ENCODE measurements around the gene ZFYVE27. TPM values are rescaled to one million over a fixed set of nuclear protein-coding genes. Genes with fewer than 3 reads are reported as not detected.

The ZFYVE27 gene
- total and polyA plus RNA-seq, 2 donors = 13.8 to 23.7 TPM

- Histone ChIP-seq H3K4me1 (ENCODE audit: control insufficient read depth in 2 of 2, insufficient read depth in 2 of 2, low read length in 2 of 2) (peaks cover 0 to 28% of the 10 kb centered on the region in 2 donors), H3K27ac (ENCODE audit: low read depth in 1 of 2, low read length in 1 of 2) (no peak overlapping the region), H3K4me3 (ENCODE audit: low read length in 2 of 2) (no peak overlapping the region), H3K36me3 (ENCODE audit: control insufficient read depth in 2 of 2, insufficient read depth in 2 of 2, low read length in 1 of 2) (peaks cover 26 to 35% of the 10 kb centered on the region in 2 donors), H3K9me3 (ENCODE audit: control insufficient read depth in 2 of 2, insufficient read depth in 1 of 2, low read length in 1 of 2) (no peaks in the 10 kb centered on the region), H3K27me3 (ENCODE audit: control insufficient read depth in 2 of 2, insufficient read depth in 1 of 2, low read length in 1 of 2) (peaks cover 0 to 3% of the 10 kb centered on the region in 2 donors)
- WGBS = 99% methylated on average over 3 of the region's 3 CpGs
- no peak for DNase-seq (ENCODE audit: low read depth in 6 of 9, low spot score in 9 of 9)
Measured at GRCh38 chr10:97763947-97764346, 27.0 kb downstream of the ZFYVE27 start.

DNA sequence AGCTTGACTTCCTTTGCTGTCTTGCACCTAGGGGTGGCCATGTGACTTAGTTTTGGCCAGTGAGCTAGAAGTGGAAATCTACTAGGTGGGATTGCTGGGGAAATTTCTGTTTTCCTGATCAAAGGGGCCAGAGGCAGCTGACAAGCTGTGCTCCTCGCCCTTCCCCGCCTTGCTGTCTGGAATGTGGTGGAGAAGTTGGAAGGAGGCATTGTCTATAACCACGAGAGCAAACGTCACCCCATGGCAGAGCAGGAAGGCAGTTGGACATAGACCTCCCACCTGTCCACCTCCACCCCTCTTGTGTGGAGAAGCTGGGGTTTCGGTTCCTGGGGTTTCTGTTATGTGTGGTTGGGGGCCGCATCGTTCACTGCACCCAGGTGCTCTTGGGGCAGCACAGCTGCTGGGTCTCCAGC, 27.6 kb downstream of the ZFYVE27 start:
- Histone ChIP-seq H3K27me3 (ENCODE audit: control insufficient read depth in 2 of 2, insufficient read depth in 1 of 2, low read length in 1 of 2) (peaks cover 0 to 9% of the 10 kb centered on the region in 2 donors), H3K4me1 (ENCODE audit: control insufficient read depth in 2 of 2, insufficient read depth in 2 of 2, low read length in 2 of 2) (peaks cover 0 to 28% of the 10 kb centered on the region in 2 donors), H3K36me3 (ENCODE audit: control insufficient read depth in 2 of 2, insufficient read depth in 2 of 2, low read length in 1 of 2) (peaks cover 20 to 29% of the 10 kb centered on the region in 2 donors), H3K9me3 (ENCODE audit: control insufficient read depth in 2 of 2, insufficient read depth in 1 of 2, low read length in 1 of 2) (no peaks in the 10 kb centered on the region), H3K27ac (ENCODE audit: low read depth in 1 of 2, low read length in 1 of 2) (no peak overlapping the region), H3K4me3 (ENCODE audit: low read length in 2 of 2) (no peak overlapping the region)
- 38% methylated on average over 7 of the region's 7 CpGs for WGBS
- peak in 1 of 9 donors; percentile 44 for DNase-seq (ENCODE audit: low read depth in 6 of 9, low spot score in 9 of 9)

DNA sequence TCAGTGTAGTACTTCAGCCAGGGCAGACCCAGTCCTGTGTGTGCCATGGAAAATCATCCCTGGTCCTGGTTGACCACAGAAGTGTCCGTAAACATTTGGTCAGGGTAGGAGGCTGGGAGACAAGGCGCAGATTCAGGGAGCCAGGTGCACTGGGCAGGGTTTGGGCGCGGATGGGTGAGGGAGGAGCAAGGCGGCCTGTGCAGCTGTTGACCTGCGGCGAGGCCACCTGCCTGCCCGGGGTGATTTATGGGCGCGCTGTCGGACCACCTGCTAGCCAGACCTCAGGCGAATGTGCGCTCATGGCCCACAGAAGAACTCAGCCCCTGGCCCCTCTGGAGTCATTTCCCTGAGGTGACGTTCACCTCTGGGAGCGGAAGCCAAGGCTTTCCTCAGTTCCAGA, 28.3 kb downstream of the ZFYVE27 start:
- H3K36me3 ChIP-seq (ENCODE audit: control insufficient read depth in 2 of 2, insufficient read depth in 2 of 2, low read length in 1 of 2) = peaks cover 13 to 23% of the 10 kb centered on the region in 2 donors
- WGBS = 97% methylated on average over 15 of the region's 15 CpGs
- H3K27me3 ChIP-seq (ENCODE audit: control insufficient read depth in 2 of 2, insufficient read depth in 1 of 2, low read length in 1 of 2) = peaks cover under 1 to 16% of the 10 kb centered on the region in 2 donors
- H3K4me3 ChIP-seq (ENCODE audit: low read length in 2 of 2) = no peak overlapping the region
- no peak overlapping the region for H3K27ac ChIP-seq (ENCODE audit: low read depth in 1 of 2, low read length in 1 of 2)
- H3K9me3 ChIP-seq (ENCODE audit: control insufficient read depth in 2 of 2, insufficient read depth in 1 of 2, low read length in 1 of 2) = no peaks in the 10 kb centered on the region
- peaks cover 0 to 28% of the 10 kb centered on the region in 2 donors for H3K4me1 ChIP-seq (ENCODE audit: control insufficient read depth in 2 of 2, insufficient read depth in 2 of 2, low read length in 2 of 2)
- DNase-seq (ENCODE audit: low read depth in 6 of 9, low spot score in 9 of 9) = no peak

GRCh38 chr10:97766106-97766810, 29.3 kb downstream of the ZFYVE27 start:
- peaks cover 0 to 34% of the 10 kb centered on the region in 2 donors for H3K4me1 ChIP-seq (ENCODE audit: control insufficient read depth in 2 of 2, insufficient read depth in 2 of 2, low read length in 2 of 2)

GRCh38 chr10:97766996-97767924, 30.3 kb downstream of the ZFYVE27 start:
- no peak for DNase-seq (ENCODE audit: low read depth in 6 of 9, low spot score in 9 of 9)
- H3K9me3 ChIP-seq (ENCODE audit: control insufficient read depth in 2 of 2, insufficient read depth in 1 of 2, low read length in 1 of 2) = no peaks in the 10 kb centered on the region
- H3K4me1 ChIP-seq (ENCODE audit: control insufficient read depth in 2 of 2, insufficient read depth in 2 of 2, low read length in 2 of 2) = peaks cover 0 to 40% of the 10 kb centered on the region in 2 donors
- no peak overlapping the region for H3K27ac ChIP-seq (ENCODE audit: low read depth in 1 of 2, low read length in 1 of 2)
- H3K4me3 ChIP-seq (ENCODE audit: low read length in 2 of 2) = no peak overlapping the region
- H3K36me3 ChIP-seq (ENCODE audit: control insufficient read depth in 2 of 2, insufficient read depth in 2 of 2, low read length in 1 of 2) = peaks cover 2% of the 10 kb centered on the region in 2 donors
- WGBS = 96% methylated on average over 22 of the region's 22 CpGs
- H3K27me3 ChIP-seq (ENCODE audit: control insufficient read depth in 2 of 2, insufficient read depth in 1 of 2, low read length in 1 of 2) = peaks cover 20 to 34% of the 10 kb centered on the region in 2 donors

More at GRCh38 chr10:97766106-97766810, 29.3 kb downstream of the ZFYVE27 start:
- peaks cover 10 to 26% of the 10 kb centered on the region in 2 donors for H3K27me3 ChIP-seq (ENCODE audit: control insufficient read depth in 2 of 2, insufficient read depth in 1 of 2, low read length in 1 of 2)
- no peak overlapping the region for H3K27ac ChIP-seq (ENCODE audit: low read depth in 1 of 2, low read length in 1 of 2)
- WGBS = 98% methylated on average over 13 of the region's 13 CpGs
- no peak for DNase-seq (ENCODE audit: low read depth in 6 of 9, low spot score in 9 of 9)
- no peak overlapping the region for H3K4me3 ChIP-seq (ENCODE audit: low read length in 2 of 2)
- no peaks in the 10 kb centered on the region for H3K9me3 ChIP-seq (ENCODE audit: control insufficient read depth in 2 of 2, insufficient read depth in 1 of 2, low read length in 1 of 2)
- peaks cover 7 to 12% of the 10 kb centered on the region in 2 donors for H3K36me3 ChIP-seq (ENCODE audit: control insufficient read depth in 2 of 2, insufficient read depth in 2 of 2, low read length in 1 of 2)

GRCh38 chr10:97768322-97769315, 31.7 kb downstream of the ZFYVE27 start:
- H3K4me3 ChIP-seq (ENCODE audit: low read length in 2 of 2) = no peak overlapping the region
- peaks cover 0 to 1% of the 10 kb centered on the region in 2 donors for H3K9me3 ChIP-seq (ENCODE audit: control insufficient read depth in 2 of 2, insufficient read depth in 1 of 2, low read length in 1 of 2)
- H3K27ac ChIP-seq (ENCODE audit: low read depth in 1 of 2, low read length in 1 of 2) = no peak overlapping the region
- no peaks in the 10 kb centered on the region for H3K36me3 ChIP-seq (ENCODE audit: control insufficient read depth in 2 of 2, insufficient read depth in 2 of 2, low read length in 1 of 2)
- peaks cover 32 to 47% of the 10 kb centered on the region in 2 donors for H3K27me3 ChIP-seq (ENCODE audit: control insufficient read depth in 2 of 2, insufficient read depth in 1 of 2, low read length in 1 of 2)
- WGBS = 90% methylated on average over 9 of the region's 9 CpGs
- DNase-seq (ENCODE audit: low read depth in 6 of 9, low spot score in 9 of 9) = no peak
- peaks cover 0 to 38% of the 10 kb centered on the region in 2 donors for H3K4me1 ChIP-seq (ENCODE audit: control insufficient read depth in 2 of 2, insufficient read depth in 2 of 2, low read length in 2 of 2)

- WGBS = 75% methylated on average over 5 of the region's 5 CpGs
- H3K4me3 ChIP-seq (ENCODE audit: low read length in 2 of 2) = no peak overlapping the region
- no peak overlapping the region for H3K27ac ChIP-seq (ENCODE audit: low read depth in 1 of 2, low read length in 1 of 2)
- H3K9me3 ChIP-seq (ENCODE audit: control insufficient read depth in 2 of 2, insufficient read depth in 1 of 2, low read length in 1 of 2) = peaks cover 0 to 1% of the 10 kb centered on the region in 2 donors
- H3K4me1 ChIP-seq (ENCODE audit: control insufficient read depth in 2 of 2, insufficient read depth in 2 of 2, low read length in 2 of 2) = peaks cover 0 to 25% of the 10 kb centered on the region in 2 donors
- H3K36me3 ChIP-seq (ENCODE audit: control insufficient read depth in 2 of 2, insufficient read depth in 2 of 2, low read length in 1 of 2) = no peaks in the 10 kb centered on the region
- peaks cover 34 to 57% of the 10 kb centered on the region in 2 donors for H3K27me3 ChIP-seq (ENCODE audit: control insufficient read depth in 2 of 2, insufficient read depth in 1 of 2, low read length in 1 of 2)
- DNase-seq (ENCODE audit: low read depth in 6 of 9, low spot score in 9 of 9) = no peak
Measured at GRCh38 chr10:97770255-97770654, 33.3 kb downstream of the ZFYVE27 start.

Measured in thymus (tissue), 11 donors.